Cerebellar cortex (tissue), 1 donor: ENCODE results near the gene ELMO1.
"Not testable (repeated sequence)": the region's sequence is repeated elsewhere in the genome, so short reads cannot be mapped to it uniquely, and the experiment has no call there.

Experiments
- DNase-seq: peaks from one replicate; pipeline ENCODE4 v3.0.0-alpha.2; 2015; ENCODE audit warnings: low spot score

ELMO1 gene

DNA sequence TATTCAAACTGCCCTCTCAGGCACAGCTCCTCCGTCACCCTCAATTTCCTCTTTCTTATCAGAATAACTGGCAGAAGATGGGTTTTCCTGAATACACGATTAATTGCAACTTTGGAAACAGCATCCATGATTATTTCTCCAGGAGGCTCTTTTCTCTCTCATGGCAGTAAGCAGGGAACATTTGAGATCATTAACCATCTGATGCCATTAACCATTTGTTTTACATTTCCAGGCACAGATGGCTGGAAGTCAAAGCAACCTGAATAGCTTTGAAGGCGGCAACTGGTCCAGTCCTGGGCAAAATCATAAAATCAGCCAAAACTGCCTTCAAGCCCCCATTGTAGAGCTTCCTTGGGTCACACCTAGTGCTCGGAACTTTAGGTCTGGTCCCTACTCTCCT lies 434.9 kb downstream of the ELMO1 start:
- no peak for DNase-seq

DNA sequence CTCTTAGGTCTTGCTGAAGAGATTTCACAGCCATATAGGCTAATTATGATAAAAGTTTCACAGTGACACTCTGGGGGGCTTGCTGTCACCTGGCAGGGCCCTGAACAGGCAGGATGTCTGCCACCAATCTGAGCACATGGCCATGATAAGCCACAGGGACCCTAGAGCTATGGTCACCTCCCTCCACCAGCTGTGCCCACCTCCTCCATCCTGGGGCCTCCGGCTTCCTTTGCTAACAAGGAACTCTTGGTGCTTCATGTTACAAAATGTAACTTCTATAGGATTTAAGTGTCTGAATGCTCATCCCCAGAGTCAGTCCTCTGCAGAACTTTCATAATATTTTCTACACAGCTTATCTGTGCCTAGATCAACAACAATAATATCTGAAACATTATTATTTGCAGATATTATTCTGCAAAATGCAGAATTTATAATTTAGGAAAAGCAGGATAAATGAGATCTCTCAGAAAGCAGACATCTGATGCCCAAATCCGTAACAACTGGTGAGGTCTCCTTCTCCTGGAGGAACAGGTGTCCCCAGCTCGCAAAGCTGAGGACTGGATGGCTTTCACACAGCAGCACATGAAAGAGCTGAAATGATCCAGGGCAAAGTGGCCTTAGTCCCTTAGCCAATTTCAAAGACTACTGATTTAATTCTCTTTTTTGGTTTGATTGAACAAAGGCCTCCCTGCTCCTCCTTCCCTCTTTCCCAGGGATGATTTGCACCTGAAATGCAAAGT lies 437.3 kb downstream of the ELMO1 start:
- DNase-seq = no peak

DNA sequence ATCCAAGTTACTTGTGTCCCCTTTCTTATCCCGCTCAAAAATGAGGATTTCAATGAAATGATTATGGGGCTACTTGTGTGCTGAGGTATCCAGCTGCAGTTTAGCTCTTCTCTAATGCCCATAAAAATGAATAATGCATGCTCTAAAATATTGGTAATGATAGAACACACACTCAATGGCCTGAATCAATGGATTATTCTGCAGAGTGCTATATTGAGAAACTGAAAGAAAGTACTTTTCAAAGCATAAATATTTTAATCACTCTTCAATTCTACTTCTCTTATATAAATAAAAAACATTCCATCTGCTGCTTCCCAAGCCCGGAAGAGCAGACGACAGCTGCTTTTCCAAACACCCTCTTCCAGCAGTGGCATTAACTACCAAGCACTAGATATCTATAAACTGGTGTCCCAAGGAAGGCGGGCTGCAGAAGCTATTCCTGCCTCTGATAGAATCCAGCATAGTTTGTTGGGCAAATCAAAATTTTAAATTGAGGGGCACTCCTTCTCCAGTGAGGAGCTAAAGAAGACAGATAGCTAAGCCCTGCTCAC lies 439.5 kb downstream of the ELMO1 start:
- no peak for DNase-seq

DNA sequence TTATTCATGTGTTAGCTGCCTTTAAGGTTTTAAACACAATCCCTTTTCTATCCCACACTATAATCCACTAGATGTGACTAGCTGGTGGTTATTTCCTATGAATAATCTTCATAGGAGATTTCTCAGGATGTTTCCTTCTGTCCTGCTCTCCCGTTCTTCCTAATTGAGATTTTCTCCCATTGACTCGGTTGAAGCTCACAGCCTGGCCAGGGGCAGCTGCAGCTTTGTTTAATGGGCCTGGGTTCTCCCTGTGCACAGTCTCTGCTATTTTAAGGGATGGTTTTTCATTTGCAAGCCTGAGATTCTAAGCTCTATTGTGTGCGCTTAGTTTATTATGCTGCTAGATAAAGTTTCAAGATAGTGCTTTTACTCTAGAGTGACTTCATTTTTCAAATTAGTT lies 441.0 kb downstream of the ELMO1 start:
- no peak for DNase-seq

DNA sequence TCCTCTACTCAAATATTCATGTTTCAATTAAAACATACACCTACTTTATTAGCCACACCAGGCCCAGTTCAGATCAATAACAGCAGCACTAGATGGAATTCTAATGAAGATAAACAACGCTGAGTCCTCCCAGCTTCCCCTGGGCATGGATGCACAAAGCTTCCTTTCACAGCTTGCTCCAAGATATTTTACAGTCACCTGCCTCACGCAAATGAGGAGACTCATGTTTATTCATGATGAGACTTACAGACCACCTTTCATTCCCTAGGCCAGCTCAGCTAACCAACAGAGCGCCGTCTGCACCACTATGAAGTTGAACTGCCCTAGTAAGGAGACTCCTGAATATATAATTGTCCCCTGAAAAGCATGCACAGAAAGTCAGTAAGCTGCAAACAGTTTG lies 441.4 kb downstream of the ELMO1 start:
- DNase-seq = peak; percentile 11

DNA sequence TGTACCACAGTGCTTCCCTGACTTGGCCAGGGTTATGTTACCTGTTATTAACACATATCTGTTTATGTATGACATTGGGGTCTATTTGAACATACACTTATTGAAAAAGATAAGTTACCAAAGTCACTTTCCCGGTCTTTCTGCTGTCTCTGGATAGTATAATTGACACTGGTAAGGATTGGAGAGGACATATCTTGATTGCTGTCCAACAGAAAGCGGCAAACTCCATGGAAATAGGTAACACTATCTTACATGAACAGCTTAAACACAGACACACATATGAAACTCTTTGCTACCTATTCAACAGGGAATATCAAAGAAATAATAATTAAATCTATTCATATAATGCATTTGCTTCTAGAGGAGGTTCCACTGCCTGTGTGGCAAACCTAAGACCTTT lies 441.9 kb downstream of the ELMO1 start:
- DNase-seq = no peak

DNA sequence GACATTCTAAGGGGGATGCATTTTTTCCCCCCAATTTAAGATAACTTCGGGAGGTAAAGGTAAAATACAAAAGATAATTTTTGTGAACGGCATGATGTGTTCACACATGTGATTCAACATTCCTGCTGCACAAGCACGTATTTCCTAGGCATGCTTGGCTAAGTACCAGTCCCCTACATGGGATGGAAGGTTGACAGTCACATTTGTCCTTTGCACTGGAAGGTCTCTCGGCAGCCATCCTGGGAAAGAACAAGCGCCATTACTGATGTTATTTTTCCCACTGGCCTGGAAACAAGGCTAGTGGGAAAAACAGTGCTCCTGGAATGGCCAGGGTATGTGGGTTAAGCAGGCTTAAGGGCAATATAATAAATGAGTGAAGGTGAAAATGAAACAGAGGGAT lies 448.2 kb downstream of the ELMO1 start:
- no peak for DNase-seq

DNA sequence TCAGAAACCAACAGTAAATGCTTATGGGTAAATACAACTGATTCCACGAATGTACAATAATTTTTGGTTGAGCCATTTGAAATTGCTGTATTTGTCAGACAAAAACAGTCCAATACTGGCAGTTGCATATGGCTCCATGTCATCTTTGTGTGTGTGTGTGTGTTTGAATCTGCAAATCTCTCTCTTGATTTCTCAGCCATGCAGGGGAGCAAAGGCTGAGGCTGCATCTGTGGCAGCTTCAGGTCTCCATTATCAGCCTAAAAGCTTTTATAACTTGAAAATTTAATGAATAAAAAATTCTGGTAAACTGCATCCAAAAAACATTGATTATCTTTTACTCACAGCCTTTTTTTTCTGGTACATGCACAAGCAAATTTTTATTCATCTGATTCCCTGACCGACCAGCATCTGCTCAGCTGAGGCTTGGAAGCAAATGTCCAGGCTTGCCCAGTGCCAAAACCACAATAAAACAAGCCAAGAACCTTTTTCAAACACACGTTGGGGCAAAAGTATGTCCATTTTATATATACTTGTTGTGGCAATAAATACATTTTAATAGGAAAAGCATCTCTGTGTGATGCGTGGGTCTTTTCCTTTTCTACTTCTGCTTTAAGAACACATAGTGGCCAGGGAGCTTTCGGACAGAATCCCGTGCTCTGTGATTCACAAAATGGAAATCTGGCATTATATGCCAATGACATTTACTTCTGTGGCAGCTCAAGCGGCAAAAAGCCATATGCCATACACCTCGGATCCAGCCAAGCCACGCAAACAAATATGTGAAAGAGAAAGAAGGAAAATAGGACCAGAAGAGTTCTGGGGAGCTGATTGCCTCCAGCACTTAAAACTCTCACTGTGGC lies 448.8 kb downstream of the ELMO1 start:
- peak; percentile 95 for DNase-seq

DNA sequence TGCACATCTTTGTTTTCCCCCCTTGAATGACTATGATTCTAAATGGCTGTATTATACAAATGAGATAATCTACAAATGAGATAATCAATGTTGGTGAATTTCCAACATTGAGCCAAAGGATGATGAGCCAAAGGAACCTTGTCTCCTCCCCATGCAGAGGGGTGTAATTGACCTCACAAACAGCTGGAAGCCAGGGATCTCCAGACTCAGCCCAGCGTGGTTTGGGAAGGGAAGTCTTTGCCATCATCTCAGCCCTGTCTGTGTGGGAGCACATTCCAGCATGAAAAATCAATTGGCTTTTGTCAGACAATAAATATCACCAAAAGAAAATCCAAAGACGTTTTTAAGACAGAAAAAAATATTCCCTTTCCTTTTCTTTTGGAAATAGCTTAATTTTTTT lies 452.9 kb downstream of the ELMO1 start:
- no peak for DNase-seq

DNA sequence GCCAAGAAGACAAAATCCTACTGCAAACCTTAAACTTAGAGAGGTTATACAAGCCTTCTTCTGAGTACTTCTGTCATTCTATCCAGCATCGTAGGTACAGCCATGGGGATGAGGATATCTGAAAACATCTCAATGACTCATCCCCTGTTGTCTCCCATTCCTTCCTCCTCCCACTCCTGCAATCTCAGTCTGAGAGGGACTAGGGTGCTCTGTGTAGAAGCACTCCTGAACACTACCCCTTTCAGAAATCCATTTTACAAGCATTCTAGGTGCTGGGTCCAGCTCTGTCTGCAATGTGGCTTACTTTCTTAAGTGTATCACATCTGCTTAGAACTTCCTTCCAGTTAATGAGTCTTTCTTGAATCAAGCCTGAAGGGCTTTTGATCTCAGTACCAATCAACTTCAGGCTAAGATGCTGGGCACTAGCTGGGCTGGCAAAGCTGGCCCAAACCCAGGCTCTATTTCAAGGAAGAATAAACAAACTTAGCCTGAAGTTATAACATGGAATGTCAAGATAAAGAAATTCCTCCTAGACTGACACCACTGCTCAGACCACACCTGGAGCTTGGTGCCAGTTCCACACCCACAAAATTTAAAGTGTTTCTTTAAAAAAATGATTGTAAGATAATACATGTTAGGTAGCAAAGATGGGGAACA lies 454.1 kb downstream of the ELMO1 start:
- no peak for DNase-seq

DNA sequence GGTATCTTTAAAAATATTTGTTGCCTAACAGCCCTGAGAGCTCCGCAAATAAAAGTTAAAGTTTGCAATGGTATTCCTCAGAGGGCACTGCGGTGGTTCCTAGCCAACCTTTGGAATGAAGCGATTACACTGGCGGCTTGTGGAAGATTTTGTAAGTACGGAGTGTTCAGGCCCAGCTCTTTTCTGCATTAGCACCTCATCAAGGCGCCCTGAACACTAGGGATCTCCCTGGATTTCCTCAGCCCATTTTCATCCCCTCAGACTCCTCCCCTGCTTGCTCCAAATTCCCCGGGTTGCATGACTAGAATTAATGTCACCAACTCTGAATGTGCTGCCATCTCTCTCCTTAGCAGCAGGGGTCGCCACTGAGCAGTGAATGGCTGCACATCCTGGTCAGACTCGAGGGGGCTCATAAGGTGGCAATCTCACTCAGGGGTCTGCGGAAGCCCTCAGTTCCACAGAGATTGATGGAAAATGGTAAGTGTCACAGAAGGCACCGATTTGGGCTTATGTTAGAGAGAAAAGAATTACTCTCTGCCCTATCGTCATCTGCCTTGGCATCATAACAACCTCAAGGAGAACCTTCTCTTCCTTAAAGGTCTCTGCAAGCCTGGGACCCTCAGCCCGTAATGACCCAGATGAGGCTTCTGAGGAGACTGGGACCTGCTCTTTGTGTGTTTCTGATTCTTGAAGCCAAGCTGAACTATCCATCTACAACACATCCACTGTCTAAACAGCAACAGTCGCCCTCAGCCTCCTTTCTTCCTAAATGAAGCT lies 461.5 kb downstream of the ELMO1 start:
- DNase-seq = peak; percentile 78

DNA sequence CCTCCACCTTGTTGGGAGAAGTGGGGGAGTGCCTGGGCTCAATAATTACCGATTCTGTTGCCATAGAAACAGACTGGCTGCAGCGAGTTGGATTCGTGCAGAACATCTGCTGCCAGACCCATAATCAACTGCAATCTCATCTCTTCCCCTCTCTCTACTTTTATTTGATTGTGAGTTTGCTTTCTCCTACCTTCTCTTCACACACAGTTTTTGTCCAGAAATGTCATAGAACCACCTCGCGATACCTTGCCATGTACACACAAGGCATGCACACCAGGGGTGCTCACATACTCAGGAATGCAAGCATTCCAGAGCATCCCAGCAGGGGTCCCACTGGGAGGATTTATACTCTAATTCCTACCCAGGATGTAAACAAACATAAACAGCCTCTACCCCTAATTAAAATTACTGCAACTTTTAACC lies 462.1 kb downstream of the ELMO1 start:
- peak; percentile 46 for DNase-seq

DNA sequence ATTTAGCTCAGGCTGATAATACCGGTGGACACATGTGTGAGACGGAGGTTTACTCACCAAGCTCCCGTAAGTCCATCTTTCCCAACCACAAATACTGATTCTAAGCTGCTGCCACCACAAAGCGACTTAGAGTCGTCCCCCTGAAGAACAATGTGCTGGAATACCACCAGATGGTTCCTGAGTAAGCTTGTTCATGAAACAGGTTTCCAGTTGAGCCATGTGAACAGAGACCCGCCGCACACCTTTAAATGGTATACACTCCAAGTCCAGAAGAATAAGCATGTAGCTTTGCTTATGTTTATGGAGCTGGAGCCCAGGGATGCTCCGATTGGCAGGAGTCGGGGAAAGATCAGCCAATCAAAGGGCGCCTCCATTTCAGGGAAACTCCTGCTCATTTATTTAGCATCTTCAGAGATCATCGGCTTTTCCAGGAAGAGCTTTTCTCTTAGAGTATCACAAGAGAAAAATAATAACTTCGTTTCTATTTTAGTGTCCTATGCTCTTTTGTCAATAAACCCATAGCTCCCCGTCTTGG lies 462.7 kb downstream of the ELMO1 start:
- DNase-seq = peak; percentile 97

DNA sequence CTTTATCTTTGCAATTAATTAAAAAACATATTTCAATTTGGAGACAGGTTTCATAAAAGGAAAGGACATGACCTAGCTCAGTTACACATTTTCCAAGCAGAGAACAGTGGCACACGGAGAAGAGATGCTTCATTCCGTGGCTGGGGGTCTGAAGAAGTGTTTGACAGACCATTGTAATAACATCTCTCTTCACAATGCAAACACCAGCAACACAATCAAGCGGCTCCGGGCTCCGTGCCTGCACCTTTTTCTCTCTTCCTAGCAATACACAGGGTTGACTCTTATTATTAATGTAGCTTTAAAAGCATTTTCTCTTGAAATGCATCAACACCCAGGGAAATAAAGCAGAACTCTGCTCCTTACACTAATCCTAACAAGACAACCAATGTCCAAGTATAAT lies 463.3 kb downstream of the ELMO1 start:
- DNase-seq = no peak

DNA sequence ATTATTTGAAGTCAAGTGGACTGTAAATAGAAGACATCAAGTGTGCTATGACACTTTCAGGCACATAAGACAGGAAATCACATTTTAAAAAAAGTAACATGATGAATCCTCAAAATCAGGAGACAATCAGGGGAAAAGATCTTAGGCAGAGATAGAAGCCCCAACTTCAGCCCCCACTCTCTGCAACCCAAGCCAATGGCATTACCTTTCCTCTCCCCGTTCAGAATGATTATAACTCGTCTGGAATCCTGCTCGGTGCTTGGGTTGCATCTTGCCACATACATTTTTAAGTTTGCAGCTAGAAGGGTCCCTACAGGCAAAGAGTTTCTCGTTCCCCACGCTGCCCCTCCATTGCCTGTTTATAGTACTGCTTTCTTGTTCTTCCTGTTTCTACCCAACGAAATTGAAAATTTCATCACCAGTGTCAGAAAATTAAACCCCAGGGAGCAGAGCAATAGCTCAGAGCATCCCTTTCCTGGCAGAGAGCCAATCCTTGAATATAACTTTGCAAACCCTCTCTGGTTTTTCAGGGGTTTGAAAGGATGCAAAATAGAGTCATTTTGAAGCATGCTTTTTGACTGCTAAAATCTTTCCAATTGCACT lies 463.9 kb downstream of the ELMO1 start:
- peak; percentile 51 for DNase-seq

DNA sequence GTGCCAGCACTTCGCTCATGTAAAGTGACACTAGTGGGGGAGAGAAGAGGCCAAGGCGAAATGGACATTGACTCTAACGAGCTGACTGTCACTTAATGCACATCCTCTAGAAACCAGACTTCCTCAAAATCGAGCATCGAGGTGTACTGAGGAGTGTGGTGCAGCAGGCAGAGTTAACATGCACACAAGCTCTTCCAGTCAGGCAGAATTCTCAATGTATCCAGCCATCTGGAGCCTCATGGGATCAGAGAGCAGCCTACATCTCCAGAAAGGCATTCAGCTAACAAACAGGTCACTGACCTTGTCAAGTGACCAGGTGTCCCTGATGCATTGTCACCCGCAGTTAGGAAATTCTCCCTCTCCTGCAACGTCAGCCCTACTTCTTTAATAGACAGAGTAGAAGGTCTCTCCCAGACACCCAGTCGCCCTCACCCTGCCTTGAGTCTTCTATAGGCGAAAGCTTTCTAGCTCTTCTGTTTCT lies 464.6 kb downstream of the ELMO1 start:
- peak; percentile 74 for DNase-seq

DNA sequence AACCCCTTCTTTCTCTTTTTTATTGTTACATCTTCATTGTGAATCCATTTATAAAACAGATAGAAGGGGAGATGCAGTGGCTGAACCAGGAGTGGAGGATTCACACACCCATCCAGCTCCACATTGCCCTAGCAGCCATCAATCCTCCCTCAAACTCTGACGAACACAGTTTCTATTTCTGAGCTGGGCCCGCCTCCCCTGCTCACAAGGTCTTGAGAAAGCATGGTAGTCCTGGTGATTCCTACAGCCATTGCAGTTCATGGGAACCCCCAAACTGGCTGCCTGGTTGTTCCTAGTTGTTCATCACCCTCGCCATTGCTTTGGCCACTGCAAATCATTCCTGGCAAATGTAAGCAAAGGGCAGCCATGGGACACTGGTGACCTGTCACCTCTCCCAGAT lies 465.9 kb downstream of the ELMO1 start:
- DNase-seq = peak; percentile 72

DNA sequence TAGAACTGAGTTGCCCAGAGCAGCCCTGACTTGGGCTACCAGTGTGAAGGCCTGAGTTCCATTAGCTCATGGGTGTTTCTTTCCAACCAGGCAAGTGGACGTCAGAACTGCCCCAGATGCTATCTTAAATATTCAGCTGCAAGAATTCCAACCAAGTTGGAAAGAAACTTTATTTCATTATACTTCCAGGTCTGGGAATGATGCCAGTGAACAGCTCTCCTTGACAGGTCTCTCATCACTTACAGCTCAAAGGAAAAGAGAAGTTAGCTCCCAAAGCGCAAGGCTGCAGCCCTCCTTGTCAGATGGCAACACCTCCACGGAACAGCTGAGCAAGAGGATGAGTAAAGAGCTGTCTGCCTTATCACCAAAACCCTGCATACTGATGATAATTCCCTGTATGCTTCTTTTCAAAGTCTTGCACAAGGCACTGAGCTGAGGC lies 468.8 kb downstream of the ELMO1 start:
- no peak for DNase-seq

DNA sequence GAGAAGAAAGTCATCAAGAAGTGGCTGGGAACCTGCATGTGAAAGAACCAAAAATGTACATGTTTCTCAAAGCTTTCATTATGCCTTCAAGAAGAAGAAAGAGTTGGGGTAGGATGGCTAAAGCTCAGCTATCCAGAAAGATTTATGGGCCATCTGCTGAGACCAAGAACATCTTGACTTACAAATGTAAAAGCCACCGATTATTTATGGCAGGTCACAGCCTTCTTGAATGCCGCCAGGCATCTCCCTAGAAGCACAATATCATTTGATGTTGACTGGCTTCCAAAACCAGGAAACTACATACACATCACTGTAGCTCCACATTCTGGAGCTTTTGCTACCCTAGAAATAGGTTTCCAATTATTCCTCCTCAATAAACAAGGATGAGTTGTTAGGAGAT lies 470.2 kb downstream of the ELMO1 start:
- no peak for DNase-seq

DNA sequence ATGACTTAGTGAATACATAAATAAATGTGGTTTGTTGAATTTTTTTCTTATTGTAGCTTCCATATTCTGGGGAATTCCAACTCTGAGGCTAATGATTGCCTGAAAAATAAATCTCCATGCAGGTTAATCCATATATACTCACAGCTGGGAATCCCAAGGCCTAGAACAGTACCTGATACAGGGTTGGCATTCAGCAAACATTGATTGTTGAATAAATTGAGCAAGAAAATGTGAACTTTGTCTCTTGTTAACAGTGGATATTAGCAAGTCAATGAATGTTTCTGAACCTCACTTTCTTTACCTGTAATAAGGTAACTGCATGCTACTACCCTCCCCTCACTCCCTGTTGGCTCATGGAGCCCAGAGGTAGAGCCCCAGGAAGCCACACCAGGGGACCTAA lies 470.8 kb downstream of the ELMO1 start:
- DNase-seq = no peak

DNA sequence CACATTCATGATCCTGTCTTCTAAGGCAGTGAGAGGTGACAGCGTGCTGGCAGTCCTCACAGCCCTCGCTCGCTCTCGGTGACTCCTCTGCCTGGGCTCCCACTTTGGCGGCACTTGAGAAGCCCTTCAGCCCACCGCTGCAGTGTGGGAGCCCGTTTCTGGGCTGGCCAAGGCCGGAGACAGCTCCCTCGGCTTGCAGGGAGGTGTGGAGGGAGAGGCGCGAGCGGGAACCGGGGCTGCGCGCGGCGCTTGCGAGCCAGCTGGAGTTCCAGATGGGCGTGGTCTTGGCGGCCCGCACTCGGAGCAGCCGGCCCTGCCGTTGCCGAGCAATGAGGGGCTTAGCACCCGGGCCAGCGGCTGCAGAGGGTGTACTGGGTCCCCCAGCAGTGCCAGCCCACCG lies 475.1 kb downstream of the ELMO1 start:
- DNase-seq = not testable (repeated sequence)
